ENCODE results near the gene MIDN.
A peak's percentile ranks its signal among the peaks of the same experiment; 100 is the strongest.

Gene MIDN

GRCh38 chr19:1270213-1270853 is 21.9 kb downstream of the MIDN start:
- no peak for DNase-seq (ENCODE audit: low spot score)

GRCh38 chr19:1270854-1271527 is 22.6 kb downstream of the MIDN start:
- DNase-seq (ENCODE audit: low spot score), result no peak

- no peak for DNase-seq (ENCODE audit: low spot score)
Measured at GRCh38 chr19:1271528-1272422, 23.4 kb downstream of the MIDN start.

GRCh38 chr19:1272423-1273262 is 24.3 kb downstream of the MIDN start:
- DNase-seq (ENCODE audit: low spot score), result no peak

GRCh38 chr19:1273263-1274041 is 25.1 kb downstream of the MIDN start:
- DNase-seq (ENCODE audit: low spot score), result no peak

GRCh38 chr19:1274081-1274851 is 25.9 kb downstream of the MIDN start:
- no peak for DNase-seq (ENCODE audit: low spot score)

- DNase-seq (ENCODE audit: low spot score), result no peak
Measured at GRCh38 chr19:1274852-1275259, 26.5 kb downstream of the MIDN start.

GRCh38 chr19:1275260-1275975 is 27.0 kb downstream of the MIDN start, which contains the start of gene FAM174C:
Gene FAM174C (plus strand): TSS chr19:1275530. CDS start chr19:1275550, 20 bp downstream.
- DNase-seq (ENCODE audit: low spot score), result peak; percentile 98

- no peak for DNase-seq (ENCODE audit: low spot score)
Measured at GRCh38 chr19:1275976-1276627, 27.7 kb downstream of the MIDN start.

GRCh38 chr19:1276628-1277022 is 28.2 kb downstream of the MIDN start:
- DNase-seq (ENCODE audit: low spot score), result no peak

- DNase-seq (ENCODE audit: low spot score), result no peak
Measured at GRCh38 chr19:1277061-1277460, 28.7 kb downstream of the MIDN start.

- DNase-seq (ENCODE audit: low spot score), result no peak
Measured at GRCh38 chr19:1278074-1278473, 29.7 kb downstream of the MIDN start.

- no peak for DNase-seq (ENCODE audit: low spot score)
Measured at GRCh38 chr19:1278713-1279660, 30.6 kb downstream of the MIDN start.

- peak; percentile 91 for DNase-seq (ENCODE audit: low spot score)
Measured at GRCh38 chr19:1279782-1280341, 31.5 kb downstream of the MIDN start.

- no peak for DNase-seq (ENCODE audit: low spot score)
Measured at GRCh38 chr19:1280636-1281568, 32.5 kb downstream of the MIDN start.

GRCh38 chr19:1281569-1282287 is 33.3 kb downstream of the MIDN start:
- DNase-seq (ENCODE audit: low spot score), result no peak
